HG03558 (cell line): ENCODE measurements around the gene SAC3D1.

Experiments
- ATAC-seq: cut with Tn5 transposase; IDR thresholded peaks from one replicate; pipeline ENCODE4 v1.9.1; 2021; ENCODE audit warnings: moderate number of reproducible peaks; ENCODE audit not compliant: unreplicated experiment; ENCODE audit errors: extremely low read depth

SAC3D1 gene

DNA sequence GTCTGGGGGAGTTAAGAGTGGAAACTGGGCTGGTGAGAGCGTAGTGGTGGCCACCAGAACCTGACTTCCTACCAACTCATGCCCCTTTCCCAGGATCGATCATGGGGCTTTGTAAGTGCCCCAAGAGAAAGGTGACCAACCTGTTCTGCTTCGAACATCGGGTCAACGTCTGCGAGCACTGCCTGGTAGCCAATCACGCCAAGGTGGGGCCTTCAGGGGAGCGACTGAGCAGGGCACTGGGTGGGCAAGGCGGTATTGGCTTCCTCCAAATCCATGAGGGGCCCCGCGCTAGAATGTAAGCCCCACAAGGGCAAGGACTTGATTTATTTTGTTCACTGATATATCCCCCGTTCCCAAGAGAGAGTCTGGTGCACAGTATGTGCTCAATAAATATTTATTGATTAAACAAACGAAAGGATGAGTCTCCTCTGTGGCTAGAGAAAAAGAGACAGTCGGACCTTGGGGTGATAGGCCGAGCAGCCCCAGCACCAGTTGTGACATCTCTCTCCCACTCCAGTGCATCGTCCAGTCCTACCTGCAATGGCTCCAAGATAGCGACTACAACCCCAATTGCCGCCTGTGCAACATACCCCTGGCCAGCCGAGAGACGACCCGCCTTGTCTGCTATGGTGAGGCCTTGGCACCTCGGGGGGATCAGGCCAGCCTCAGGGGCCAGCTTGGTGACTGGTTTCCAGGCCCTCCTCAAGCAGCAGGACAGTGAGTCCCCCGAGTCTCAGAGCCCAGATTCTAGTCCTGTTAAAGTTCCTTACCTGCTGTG, 43.8 kb downstream of the SAC3D1 start:
- no peak for ATAC-seq

GRCh38 chr11:65085446-65085845, 44.4 kb downstream of the SAC3D1 start:
- no peak for ATAC-seq

GRCh38 chr11:65086809-65087208, 45.8 kb downstream of the SAC3D1 start:
- ATAC-seq, result no peak

GRCh38 chr11:65087216-65087615, 46.2 kb downstream of the SAC3D1 start:
- ATAC-seq, result no peak

DNA sequence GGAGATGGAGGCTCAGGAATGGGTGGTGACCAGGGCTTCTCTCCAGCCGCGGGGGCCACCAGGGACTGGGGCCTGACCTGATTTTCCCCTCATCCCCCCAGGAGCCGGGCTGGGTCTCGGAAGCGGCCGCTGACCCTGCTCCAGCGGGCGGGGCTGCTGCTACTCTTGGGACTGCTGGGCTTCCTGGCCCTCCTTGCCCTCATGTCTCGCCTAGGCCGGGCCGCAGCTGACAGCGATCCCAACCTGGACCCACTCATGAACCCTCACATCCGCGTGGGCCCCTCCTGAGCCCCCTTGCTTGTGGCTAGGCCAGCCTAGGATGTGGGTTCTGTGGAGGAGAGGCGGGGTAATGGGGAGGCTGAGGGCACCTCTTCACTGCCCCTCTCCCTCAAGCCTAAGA, 46.8 kb downstream of the SAC3D1 start:
- no peak for ATAC-seq

- no peak for ATAC-seq
Observed at GRCh38 chr11:65089621-65090020, 48.6 kb downstream of the SAC3D1 start.

DNA sequence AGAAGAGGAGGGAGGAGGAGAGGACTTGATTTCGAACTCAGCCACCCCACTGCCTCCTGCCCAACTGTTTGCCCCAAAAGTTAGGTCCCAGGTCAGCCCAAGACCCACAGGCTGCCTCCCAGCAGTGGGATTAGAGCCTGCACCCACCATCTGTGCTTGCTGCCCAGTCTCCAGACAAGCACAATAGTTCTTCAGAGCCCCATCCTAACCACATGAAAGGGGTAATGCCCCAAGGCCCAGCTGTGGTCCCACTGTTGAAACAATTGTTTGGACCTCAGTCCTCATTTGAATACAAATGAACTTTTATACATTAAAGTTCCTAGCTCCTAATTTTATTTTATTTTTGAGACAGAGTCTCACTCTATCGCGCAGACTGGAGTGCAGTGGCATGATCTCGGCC, 49.6 kb downstream of the SAC3D1 start:
- no peak for ATAC-seq
